GM12801 (cell line): ENCODE results near the gene EPHB1.

Experiments
- TF ChIP-seq, protein P1 (sequence below): IDR thresholded peaks from one replicate; pipeline ENCODE4 v1.5.1; 2011; ENCODE audit warnings: control low read depth; ENCODE audit not compliant: insufficient read length; ENCODE audit errors: extremely low read depth

The EPHB1 gene

DNA sequence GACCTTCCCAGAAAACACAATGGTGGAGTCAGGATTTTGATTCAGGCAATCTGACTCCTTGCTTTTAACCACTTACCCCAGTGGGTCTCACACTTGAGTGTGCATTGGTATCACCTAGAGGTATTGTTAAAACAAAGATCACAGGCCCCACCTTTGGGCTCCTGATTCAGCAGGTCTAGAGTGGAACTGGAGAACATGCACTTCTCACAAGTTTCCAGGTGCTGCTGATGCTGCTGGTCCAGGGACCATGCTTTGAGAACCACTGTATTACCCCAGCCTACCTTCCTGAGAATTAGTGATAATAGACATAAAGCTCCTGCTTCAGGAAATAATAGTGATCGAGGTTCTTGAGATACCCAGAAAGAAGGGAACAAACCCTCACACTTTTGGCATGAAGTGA, 466.9 kb downstream of the EPHB1 start:
- TF ChIP-seq, protein P1, sequence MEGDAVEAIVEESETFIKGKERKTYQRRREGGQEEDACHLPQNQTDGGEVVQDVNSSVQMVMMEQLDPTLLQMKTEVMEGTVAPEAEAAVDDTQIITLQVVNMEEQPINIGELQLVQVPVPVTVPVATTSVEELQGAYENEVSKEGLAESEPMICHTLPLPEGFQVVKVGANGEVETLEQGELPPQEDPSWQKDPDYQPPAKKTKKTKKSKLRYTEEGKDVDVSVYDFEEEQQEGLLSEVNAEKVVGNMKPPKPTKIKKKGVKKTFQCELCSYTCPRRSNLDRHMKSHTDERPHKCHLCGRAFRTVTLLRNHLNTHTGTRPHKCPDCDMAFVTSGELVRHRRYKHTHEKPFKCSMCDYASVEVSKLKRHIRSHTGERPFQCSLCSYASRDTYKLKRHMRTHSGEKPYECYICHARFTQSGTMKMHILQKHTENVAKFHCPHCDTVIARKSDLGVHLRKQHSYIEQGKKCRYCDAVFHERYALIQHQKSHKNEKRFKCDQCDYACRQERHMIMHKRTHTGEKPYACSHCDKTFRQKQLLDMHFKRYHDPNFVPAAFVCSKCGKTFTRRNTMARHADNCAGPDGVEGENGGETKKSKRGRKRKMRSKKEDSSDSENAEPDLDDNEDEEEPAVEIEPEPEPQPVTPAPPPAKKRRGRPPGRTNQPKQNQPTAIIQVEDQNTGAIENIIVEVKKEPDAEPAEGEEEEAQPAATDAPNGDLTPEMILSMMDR: no peak

DNA sequence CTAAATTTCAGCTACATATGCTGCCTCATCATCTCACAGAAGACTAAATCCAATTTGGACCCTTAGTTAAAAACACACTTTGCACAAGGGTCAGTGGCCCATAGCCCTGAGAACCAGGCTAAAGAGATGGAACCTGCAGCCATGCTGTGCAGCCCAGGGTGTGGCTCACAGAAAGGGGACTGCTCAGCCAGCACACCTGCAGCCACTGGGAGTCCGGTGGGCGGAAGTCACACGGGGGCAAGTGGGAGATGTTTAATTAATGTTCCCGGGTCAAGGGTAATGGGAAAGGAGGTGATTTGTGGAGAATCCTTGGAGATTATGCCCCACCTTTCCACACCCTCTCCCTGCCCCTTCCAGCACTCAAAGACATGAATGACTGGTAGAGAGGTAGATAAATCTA, 467.4 kb downstream of the EPHB1 start:
- TF ChIP-seq, protein P1: no peak

DNA sequence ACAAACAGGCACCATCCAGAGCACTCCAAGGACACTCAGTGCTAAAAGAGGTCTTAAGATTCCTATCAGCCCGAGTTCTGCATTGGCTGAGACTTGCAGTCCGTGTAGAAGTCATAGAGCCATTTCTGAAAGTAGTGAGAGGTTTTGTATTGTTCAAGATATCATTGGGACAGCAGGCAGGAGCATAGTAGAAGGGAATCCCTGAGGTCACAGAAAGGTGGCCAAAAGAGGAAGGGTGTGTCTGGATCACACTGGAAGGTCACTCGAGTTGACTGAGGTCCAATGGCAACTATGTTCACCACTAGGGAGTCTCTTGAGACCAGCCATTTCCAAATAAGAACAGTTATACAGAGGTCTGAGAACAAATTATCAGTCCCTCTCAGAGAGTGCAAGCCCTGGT, 468.3 kb downstream of the EPHB1 start:
- TF ChIP-seq, protein P1: no peak

DNA sequence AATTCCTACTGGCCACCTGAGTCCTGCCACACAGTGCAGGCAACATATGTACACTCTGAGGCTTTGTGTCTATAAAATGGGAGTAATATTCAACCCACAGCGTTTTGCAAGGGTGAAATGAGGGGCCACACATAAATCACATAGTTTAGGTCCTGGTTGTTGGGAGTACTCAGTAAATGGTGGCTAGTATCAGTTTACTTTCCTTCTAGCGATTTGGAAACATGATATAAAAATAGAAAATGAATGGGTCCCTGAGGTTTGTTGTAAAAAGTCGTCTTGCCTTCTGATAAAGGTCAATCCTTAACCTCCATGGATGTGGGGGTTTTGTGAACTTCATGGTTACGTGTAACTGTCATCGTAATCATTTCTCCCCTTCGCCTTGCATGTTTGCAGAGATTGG, 472.4 kb downstream of the EPHB1 start:
- TF ChIP-seq, protein P1: no peak

DNA sequence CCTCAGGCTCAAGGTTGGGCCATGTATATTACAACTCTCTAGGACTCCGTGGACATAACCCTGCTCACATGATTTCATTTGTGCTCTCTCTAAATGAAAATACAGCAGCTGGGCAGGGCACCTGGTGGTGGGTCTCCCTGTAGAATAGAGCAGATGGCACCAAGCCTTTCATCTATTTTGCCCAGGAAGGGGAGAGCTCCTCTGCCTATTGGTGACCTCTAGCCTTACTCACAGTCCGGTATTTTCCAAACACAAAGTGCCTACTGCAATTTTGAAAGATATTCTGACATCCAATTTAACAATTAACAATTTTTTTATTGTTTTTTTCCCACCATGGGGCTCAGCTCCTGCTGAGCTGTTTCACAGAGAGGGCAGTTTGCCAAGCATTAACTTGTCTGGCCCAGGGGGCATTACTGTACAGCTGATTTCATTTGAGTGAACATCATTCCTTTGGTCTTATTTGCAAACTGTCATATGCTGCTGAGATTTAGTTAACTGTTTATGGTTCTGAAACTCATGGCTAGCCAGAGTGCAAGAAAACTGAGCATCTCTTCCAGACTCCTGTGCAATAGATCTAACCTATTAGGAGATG, 474.0 kb downstream of the EPHB1 start:
- TF ChIP-seq, protein P1: no peak

DNA sequence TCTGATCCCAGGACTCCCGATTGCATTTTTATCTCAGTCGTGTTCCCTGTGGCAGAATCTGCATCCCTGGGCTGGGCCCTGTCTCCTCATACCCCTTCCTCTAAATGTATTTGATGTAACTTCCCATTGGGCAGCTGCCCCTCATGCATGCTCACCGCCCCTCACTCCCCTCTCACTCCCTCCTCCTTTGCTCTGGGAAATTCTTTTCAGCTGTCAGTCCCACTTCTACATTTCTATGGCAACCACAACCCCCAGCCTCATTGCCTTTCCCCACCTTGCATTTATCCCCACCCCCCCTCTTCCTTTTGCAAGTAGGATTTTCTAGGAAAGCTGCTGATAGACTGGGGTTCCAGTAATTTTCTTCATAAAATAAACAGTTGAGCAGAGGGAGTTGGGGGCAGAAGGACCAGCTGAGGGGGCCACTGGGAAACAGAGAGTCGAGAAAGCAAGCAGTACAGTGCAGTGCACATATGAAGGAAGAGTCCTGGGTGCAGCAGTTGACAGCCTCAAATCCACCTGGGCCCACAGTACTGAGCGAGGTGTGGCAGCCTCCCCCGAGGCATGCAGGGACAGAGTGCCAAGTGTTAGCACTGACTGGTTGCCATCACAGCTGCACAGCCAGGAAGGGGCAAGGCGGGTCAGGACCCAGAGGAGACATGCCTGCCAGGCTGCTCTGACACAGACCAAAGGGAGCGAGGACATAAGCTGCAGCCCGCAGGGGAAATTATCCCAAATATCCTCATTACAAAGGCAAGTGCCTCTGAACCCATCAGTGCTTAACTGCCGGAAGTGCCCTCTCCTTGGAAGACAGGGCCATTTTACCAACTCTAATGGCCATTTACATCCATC, 476.3 kb downstream of the EPHB1 start:
- TF ChIP-seq, protein P1: no peak

DNA sequence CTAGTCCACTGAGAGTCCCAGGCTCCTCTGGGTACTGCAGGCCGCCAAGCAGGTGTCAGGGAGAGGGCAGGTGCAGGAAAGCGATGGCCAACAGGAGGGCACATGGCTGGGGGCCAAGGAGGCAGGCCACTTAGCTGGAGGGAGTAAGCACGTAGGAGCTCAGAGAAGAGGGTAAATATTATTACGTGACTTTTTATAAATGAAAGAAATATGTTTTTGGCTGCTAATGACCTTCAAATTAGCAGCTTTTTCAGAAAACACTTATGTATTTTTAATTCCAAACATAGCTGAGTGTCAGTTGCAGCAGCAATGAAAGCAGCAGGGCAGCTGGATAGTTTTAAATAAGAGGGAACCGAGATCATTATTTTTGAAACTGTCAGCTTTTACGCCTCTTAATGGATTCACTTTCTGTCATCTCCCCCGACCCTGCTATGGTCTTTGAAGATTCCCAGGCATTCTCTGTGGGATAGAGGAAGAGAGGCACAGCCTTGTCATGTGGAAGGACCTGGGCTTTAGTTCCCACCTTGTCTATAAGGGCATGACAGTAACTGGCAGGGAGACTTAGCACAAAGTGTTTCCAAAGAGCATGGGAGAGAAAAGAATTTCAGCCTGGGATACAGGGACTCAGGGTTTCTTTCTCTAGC, 477.1 kb downstream of the EPHB1 start:
- TF ChIP-seq, protein P1: no peak
